Middle frontal gyrus (tissue), 1 donor: ENCODE results near the gene PTPN14.

ENCODE experiments used
- DNase-seq: peaks from one replicate; pipeline ENCODE4 v3.0.0-alpha.2; 2015; ENCODE audit warnings: low spot score; ENCODE audit errors: extremely low spot score

PTPN14 gene

GRCh38 chr1:214377886-214378285 lies 173.5 kb downstream of the PTPN14 start:
- no peak for DNase-seq

GRCh38 chr1:214377485-214377884 lies 173.9 kb downstream of the PTPN14 start:
- no peak for DNase-seq

GRCh38 chr1:214372092-214372491 lies 179.3 kb downstream of the PTPN14 start:
- peak; percentile 40 for DNase-seq

GRCh38 chr1:214370615-214371014 lies 180.8 kb downstream of the PTPN14 start:
- DNase-seq: peak; percentile 41

GRCh38 chr1:214369364-214369763 lies 182.0 kb downstream of the PTPN14 start:
- no peak for DNase-seq

GRCh38 chr1:214367841-214368240 lies 183.6 kb downstream of the PTPN14 start:
- no peak for DNase-seq

GRCh38 chr1:214364786-214365295 lies 186.6 kb downstream of the PTPN14 start:
- DNase-seq: no peak

- no peak for DNase-seq
These were observed 187.0 kb downstream of the PTPN14 start for GRCh38 chr1:214364386-214364785.

- DNase-seq: no peak
These were observed 188.0 kb downstream of the PTPN14 start for GRCh38 chr1:214363386-214363785.

GRCh38 chr1:214362188-214362882 lies 189.1 kb downstream of the PTPN14 start:
- DNase-seq: no peak

GRCh38 chr1:214361636-214362035 lies 189.8 kb downstream of the PTPN14 start:
- no peak for DNase-seq

- DNase-seq: no peak
These were observed 190.8 kb downstream of the PTPN14 start for GRCh38 chr1:214360525-214361164.

GRCh38 chr1:214360116-214360515 lies 191.3 kb downstream of the PTPN14 start:
- no peak for DNase-seq

GRCh38 chr1:214354440-214355148 lies 196.8 kb downstream of the PTPN14 start:
- DNase-seq: no peak

GRCh38 chr1:214352838-214353237 lies 198.6 kb downstream of the PTPN14 start:
- no peak for DNase-seq

- DNase-seq: no peak
These were observed 199.7 kb downstream of the PTPN14 start for GRCh38 chr1:214351551-214352277.

GRCh38 chr1:214349781-214350180 lies 201.6 kb downstream of the PTPN14 start:
- DNase-seq: no peak

GRCh38 chr1:214349008-214349407 lies 202.4 kb downstream of the PTPN14 start:
- DNase-seq: no peak

GRCh38 chr1:214344897-214345296 lies 206.5 kb downstream of the PTPN14 start:
- DNase-seq: no peak

GRCh38 chr1:214342525-214342924 lies 208.9 kb downstream of the PTPN14 start:
- DNase-seq: no peak

- DNase-seq: no peak
These were observed 209.5 kb downstream of the PTPN14 start for GRCh38 chr1:214341932-214342331.

GRCh38 chr1:214341459-214341858 lies 209.9 kb downstream of the PTPN14 start:
- DNase-seq: no peak
